MM.1S (cell line): Measurements from ENCODE around the gene GPR82.

Experiments used
- CTCF ChIP-seq: fragments of 300-600 bp; sonication (generic); IDR thresholded peaks from 2 replicates; pipeline ENCODE4 v1.5.1; 2016; ENCODE audit warnings: antibody characterized with exemption, low read length, mixed read lengths
- EZH2phosphoT487 ChIP-seq: fragments of 300-600 bp; sonication (generic); IDR thresholded peaks from 2 replicates; pipeline ENCODE4 v1.6.1; 2018; ENCODE audit warnings: antibody characterized with exemption, low read length

- TF ChIP-seq CTCF, result no peak
- no peak for TF ChIP-seq EZH2phosphoT487
These were observed 37.2 kb upstream of the GPR82 start for GRCh38 chrX:41686788-41687187.
